Activated CD8-positive, alpha-beta T cell treated with anti-CD3 and anti-CD28 coated beads for 36 hours (primary cell): ENCODE results near the gene OR2S2. TPM values are rescaled to one million over a fixed set of nuclear protein-coding genes. Genes with fewer than 3 reads are reported as not detected.

ENCODE experiments used
- ATAC-seq: fragments of 200-7000 bp; cut with Tn5 transposase; one replicate; pipeline ENCODE4 v1.10.0; 2021; ENCODE audit warnings: mild to moderate bottlenecking, moderate library complexity
- CTCF ChIA-PET: fragments of 350-600 bp; sonication (Branson Sonifier 250); formaldehyde crosslinking; loops from one replicate; lab custom pipeline; 2021; ENCODE audit warnings: antibody characterized with exemption; lab: Charles Lee
- POLR2A ChIA-PET: fragments of 350-600 bp; sonication (Branson Sonifier 250); formaldehyde crosslinking; loops from one replicate; lab custom pipeline; 2021; ENCODE audit warnings: antibody characterized with exemption; lab: Charles Lee
- DNase-seq: peaks from one replicate; pipeline ENCODE4 v3.0.0-alpha.2; 2020
- H3K27ac Mint-ChIP-seq: one replicate; pipeline ENCODE4 v1.8.0; 2021; ENCODE audit warnings: mild to moderate bottlenecking, mixed read lengths
- H3K27me3 Mint-ChIP-seq: one replicate; pipeline ENCODE4 v1.8.0; 2021; ENCODE audit warnings: mixed read lengths
- H3K36me3 Mint-ChIP-seq: one replicate; pipeline ENCODE4 v1.8.0; 2021; ENCODE audit warnings: low read depth, mixed read lengths
- H3K4me1 Mint-ChIP-seq: one replicate; pipeline ENCODE4 v1.8.0; 2021; ENCODE audit warnings: low read depth, mixed read lengths
- H3K4me3 Mint-ChIP-seq: one replicate; pipeline ENCODE4 v1.8.0; 2021; ENCODE audit warnings: mild to moderate bottlenecking, moderate library complexity, mixed read lengths
- H3K9me3 Mint-ChIP-seq: one replicate; pipeline ENCODE4 v1.8.0; 2021; ENCODE audit warnings: mixed read lengths
- intact Hi-C: fragments of 100-400 bp; cut with micrococcal nuclease; formaldehyde crosslinking; loops from one replicate; pipeline ENCODE4 v1.10.0; 2022
- total RNA-seq, 2 experiments: library from RNA; stranded (reverse); gene quantifications; one replicate each; pipeline ENCODE4 v1.2.3, GENCODE V29; 2021
- TF ChIP-seq, protein P1 (sequence below): fragments of 200-600 bp; IDR thresholded peaks from one replicate; pipeline ENCODE4 v1.8.0; 2022; ENCODE audit warnings: antibody characterized with exemption, mild to moderate bottlenecking

Gene OR2S2
- total RNA-seq, 2 experiments from 2014 or later: not detected

GRCh38 chr9:35940458-35941407, 17.2 kb downstream of the OR2S2 start:
- ChIA-PET CTCF (interaction anchor here (0.7 to 9.4 kb wide), 14 partner anchors 10 to 615 kb away, joined by 3 to 147 read pairs (median 3); partner anchors contain the start of genes CLTA and HRCT1), POLR2A (interaction anchor here (0.9 to 1.3 kb wide), 3 partner anchors 16 to 250 kb away, joined by 3 read pairs; partner anchors contain the start of gene CLTA)
- TF ChIP-seq, protein P1, sequence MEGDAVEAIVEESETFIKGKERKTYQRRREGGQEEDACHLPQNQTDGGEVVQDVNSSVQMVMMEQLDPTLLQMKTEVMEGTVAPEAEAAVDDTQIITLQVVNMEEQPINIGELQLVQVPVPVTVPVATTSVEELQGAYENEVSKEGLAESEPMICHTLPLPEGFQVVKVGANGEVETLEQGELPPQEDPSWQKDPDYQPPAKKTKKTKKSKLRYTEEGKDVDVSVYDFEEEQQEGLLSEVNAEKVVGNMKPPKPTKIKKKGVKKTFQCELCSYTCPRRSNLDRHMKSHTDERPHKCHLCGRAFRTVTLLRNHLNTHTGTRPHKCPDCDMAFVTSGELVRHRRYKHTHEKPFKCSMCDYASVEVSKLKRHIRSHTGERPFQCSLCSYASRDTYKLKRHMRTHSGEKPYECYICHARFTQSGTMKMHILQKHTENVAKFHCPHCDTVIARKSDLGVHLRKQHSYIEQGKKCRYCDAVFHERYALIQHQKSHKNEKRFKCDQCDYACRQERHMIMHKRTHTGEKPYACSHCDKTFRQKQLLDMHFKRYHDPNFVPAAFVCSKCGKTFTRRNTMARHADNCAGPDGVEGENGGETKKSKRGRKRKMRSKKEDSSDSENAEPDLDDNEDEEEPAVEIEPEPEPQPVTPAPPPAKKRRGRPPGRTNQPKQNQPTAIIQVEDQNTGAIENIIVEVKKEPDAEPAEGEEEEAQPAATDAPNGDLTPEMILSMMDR: no peak
- Mint-ChIP-seq H3K27me3 (no peaks in the 10 kb centered on the region), H3K36me3 (no peaks in the 10 kb centered on the region), H3K4me3 (no peak overlapping the region), H3K9me3 (peaks cover 4% of the 10 kb centered on the region), H3K4me1 (peaks cover 37% of the 10 kb centered on the region), H3K27ac (peak overlapping the region; percentile 8)
- peak; percentile 74 for ATAC-seq
- intact Hi-C loops: loop anchor here (5.0 kb wide), 1 partner anchor 33 kb away; the partner anchor contains the start of genes HRCT1 and SPAAR
- DNase-seq: peak; percentile 55

- H3K27ac Mint-ChIP-seq: no peak overlapping the region
Measured at GRCh38 chr9:35939679-35940250, 18.2 kb downstream of the OR2S2 start.

GRCh38 chr9:35938474-35939356, 19.2 kb downstream of the OR2S2 start:
- Mint-ChIP-seq H3K4me3 (no peak overlapping the region), H3K27me3 (no peaks in the 10 kb centered on the region)
- intact Hi-C loops: no loop called here

More at GRCh38 chr9:35939679-35940250, 18.2 kb downstream of the OR2S2 start:
- H3K4me3 Mint-ChIP-seq: no peak overlapping the region
- intact Hi-C loops: loop anchor here (5.0 kb wide), 1 partner anchor 32 kb away; the partner anchor contains the start of genes HRCT1 and SPAAR
- TF ChIP-seq, protein P1: no peak
- ChIA-PET POLR2A (interaction anchor here (0.6 to 1.3 kb wide), 3 partner anchors 15 to 396 kb away, joined by 3 read pairs; partner anchors contain the start of gene CLTA), CTCF (interaction anchor here (1.0 to 9.4 kb wide), 9 partner anchors 9 to 113 kb away, joined by 3 to 147 read pairs (median 6); partner anchors contain the start of gene HRCT1)
- H3K27me3 Mint-ChIP-seq: no peaks in the 10 kb centered on the region
- ATAC-seq (no peak), DNase-seq (peak; percentile 12)
- peaks cover 34% of the 10 kb centered on the region for H3K4me1 Mint-ChIP-seq
- H3K36me3 Mint-ChIP-seq: no peaks in the 10 kb centered on the region
- H3K9me3 Mint-ChIP-seq: peaks cover 4% of the 10 kb centered on the region

DNA sequence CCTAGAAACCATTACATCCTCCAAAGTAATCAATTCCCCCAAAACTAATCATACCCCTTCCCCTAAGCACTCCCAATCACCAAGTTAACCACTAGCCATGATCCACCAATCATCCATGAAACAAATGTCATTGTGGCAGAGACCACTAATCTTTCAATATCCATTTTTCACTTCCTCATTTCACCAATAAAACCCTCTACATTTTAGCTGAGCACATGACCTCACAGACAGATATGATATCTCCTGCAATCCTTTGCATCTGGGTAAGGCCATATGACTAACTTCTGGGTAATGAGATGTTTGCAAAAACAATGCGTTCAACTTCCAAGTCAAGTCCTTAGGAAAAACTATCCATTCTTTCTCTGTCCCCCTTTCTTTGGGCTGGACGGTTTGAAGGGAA, 20.7 kb downstream of the OR2S2 start:
- peaks cover 4% of the 10 kb centered on the region for H3K9me3 Mint-ChIP-seq
- DNase-seq (no peak), ATAC-seq (no peak)
- TF ChIP-seq, protein P1: no peak
- no peaks in the 10 kb centered on the region for H3K27me3 Mint-ChIP-seq
- no peak overlapping the region for H3K4me3 Mint-ChIP-seq
- intact Hi-C loops: no loop called here
- H3K36me3 Mint-ChIP-seq: no peaks in the 10 kb centered on the region
- H3K27ac Mint-ChIP-seq: no peak overlapping the region
- ChIA-PET POLR2A (interaction anchor here (0.8 kb wide), 1 partner anchor 39 kb away, joined by 3 read pairs; no protein-coding TSS in a partner anchor), CTCF (interaction anchor here (2.5 to 5.0 kb wide), 2 partner anchors 8 to 18 kb away, joined by 10 to 32 read pairs; no protein-coding TSS in a partner anchor)
- peaks cover 46% of the 10 kb centered on the region for H3K4me1 Mint-ChIP-seq

More at GRCh38 chr9:35938474-35939356, 19.2 kb downstream of the OR2S2 start:
- Mint-ChIP-seq H3K27ac (no peak overlapping the region), H3K4me1 (peaks cover 34% of the 10 kb centered on the region), H3K9me3 (peaks cover 4% of the 10 kb centered on the region), H3K36me3 (no peaks in the 10 kb centered on the region)
- ATAC-seq (peak; percentile 38), DNase-seq (no peak)
- CTCF ChIA-PET: interaction anchor here (1.1 to 9.4 kb wide), 4 partner anchors 17 to 84 kb away, joined by 3 to 147 read pairs (median 19); partner anchors contain the start of gene HRCT1
- TF ChIP-seq, protein P1: no peak
- POLR2A ChIA-PET: interaction anchor here (0.6 kb wide), 1 partner anchor 28 kb away, joined by 4 read pairs; no protein-coding TSS in a partner anchor
